Ovary (tissue), 9 donors: ENCODE measurements around the gene TSSK1B. TPM values are rescaled to one million over a fixed set of nuclear protein-coding genes. Genes with fewer than 3 reads are reported as not detected.

ENCODE experiments used
- DNase-seq, 5 donors: peaks; one replicate each; pipeline ENCODE4 v3.0.0-alpha.2; 2019 to 2020
- H3K27ac ChIP-seq, 2 donors: fragments of 200-600 bp; one replicate each; pipeline versions ENCODE4 v1.5.1 to v1.8.0; 2019 to 2022
- H3K27me3 ChIP-seq: fragments of 200-600 bp; one replicate; pipeline ENCODE4 v1.8.0; 2022
- H3K36me3 ChIP-seq: fragments of 200-600 bp; sonication (generic); one replicate; pipeline ENCODE4 v1.5.1; 2019
- H3K4me1 ChIP-seq: one replicate; pipeline ENCODE4 v1.8.1; 2013; ENCODE audit warnings: mild to moderate bottlenecking, moderate library complexity; ENCODE audit not compliant: insufficient read depth
- H3K4me3 ChIP-seq: fragments of 200-600 bp; sonication (generic); one replicate; pipeline ENCODE4 v1.5.1; 2017
- H3K9me3 ChIP-seq, 2 donors: fragments of 200-600 bp in 1 of 2; sonication (generic) in 1 of 2; one replicate each; pipeline versions ENCODE4 v1.5.1 to v1.8.1; 2013 to 2019; ENCODE audit warnings: mild to moderate bottlenecking in 1 of 2, moderate library complexity in 1 of 2
- CTCF ChIP-seq, 3 donors: fragments of 450-650 bp in 2 of 3; fragments of 200-600 bp in 1 of 3; IDR thresholded peaks; one replicate each; pipeline versions ENCODE4 v1.5.1 to v1.8.0; 2016 to 2022; ENCODE audit warnings: antibody characterized with exemption in 3 of 3, mild to moderate bottlenecking in 1 of 3
- EP300 ChIP-seq: sonication (generic); formaldehyde crosslinking; IDR thresholded peaks from one replicate; pipeline ENCODE4 v1.6.1; 2017; ENCODE audit warnings: antibody characterized with exemption
- POLR2A ChIP-seq: fragments of 450-650 bp; IDR thresholded peaks from one replicate; pipeline ENCODE4 v1.6.1; 2017; ENCODE audit warnings: antibody characterized with exemption, mild to moderate bottlenecking, moderate library complexity
- WGBS, 3 donors: extraction: QIAGEN DNeasy Blood & Tissue Kit in 1 of 3; methylation state at CpG; one replicate each; pipeline versions ENCODE4 v1.1.5 to v1.1.7; 2013 to 2017; 5-methylcytosine and 5-hydroxymethylcytosine counted together
- intact Hi-C, 4 donors: fragments of 100-400 bp; cut with DNase I; formaldehyde crosslinking; loops; one replicate each; pipeline versions ENCODE4 v1.11.0 to v1.15.1; 2022 to 2023
- polyA plus RNA-seq, 2 donors: library from polyadenylated mRNA; stranded (reverse); fragments of 200-250 nt in 1 of 2; fragments of 350-450 nt in 1 of 2; fragmentation: Illumina TruSeq in 1 of 2; extraction: RNeasy Lipid Tissue Mini Kit (QIAGEN cat#74804) in 1 of 2; gene quantifications; one replicate each; pipeline ENCODE4 v1.2.3, GENCODE V29; 2013 to 2014
- total RNA-seq, 7 donors: library from RNA; depleted of rRNA in 2 of 7; stranded (reverse); fragments of >200 nt in 2 of 7; fragmentation: NEBNext Ultra II Directional in 3 of 7; extraction: Animal tissue kit (Norgen Biotek cat#: 25700) in 3 of 7; gene quantifications; one replicate each; pipeline versions ENCODE4 v1.1.0 to v1.2.4, GENCODE V29; 2016 to 2023
- donor health status: DM: no; HTN: no; CAD: no; lungs with moderate emphysema.
- donor health status: DM: no; HTN: no; CAD: no.
- donor health status: Bipolar disorder and iron deficiency.
- donor health status: DM: yes; HTN: yes; CAD: no.
- donor health status: DM: no; HTN: no; CAD: no.
- donor health status: DM: yes; HTN: yes; CAD: no.

The TSSK1B gene
- total and polyA plus RNA-seq, 9 donors = 0.08 to 0.15 TPM; not detected in 7

DNA sequence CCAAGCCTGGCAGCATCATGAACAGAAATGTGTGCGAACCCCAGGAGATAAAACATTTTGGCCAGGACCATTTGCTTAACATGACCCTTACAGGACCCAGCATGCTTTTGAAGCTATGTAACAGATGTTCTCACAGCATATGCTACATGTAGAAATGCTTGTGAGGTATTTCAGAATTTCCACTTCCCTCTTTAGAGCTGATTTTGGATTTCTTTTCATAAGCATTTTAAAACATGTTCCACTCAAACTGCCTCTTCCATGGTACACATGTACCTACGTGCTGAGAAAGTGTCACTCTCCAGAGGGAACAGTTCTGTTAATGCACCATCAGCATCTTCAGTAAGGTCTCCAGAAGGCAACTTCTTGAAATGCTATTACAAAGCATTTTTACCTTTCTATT lies 15.7 kb upstream of the TSSK1B start:
- no peak for DNase-seq
- H3K27me3 ChIP-seq = no peaks in the 10 kb centered on the region
- TF ChIP-seq POLR2A (no peak), CTCF (IDR thresholded peaks at IDR 0.05) (no peak), EP300 (no peak)
- no peaks in the 10 kb centered on the region for H3K36me3 ChIP-seq
- no peak overlapping the region for H3K27ac ChIP-seq
- no peak overlapping the region for H3K4me3 ChIP-seq
- no peaks in the 10 kb centered on the region for H3K9me3 ChIP-seq
- no peaks in the 10 kb centered on the region for H3K4me1 ChIP-seq
- 53 to 69% (median 67%) methylated on average over 2 of the region's 2 CpGs for WGBS, 3 donors
- intact Hi-C loops = no loop called here

DNA sequence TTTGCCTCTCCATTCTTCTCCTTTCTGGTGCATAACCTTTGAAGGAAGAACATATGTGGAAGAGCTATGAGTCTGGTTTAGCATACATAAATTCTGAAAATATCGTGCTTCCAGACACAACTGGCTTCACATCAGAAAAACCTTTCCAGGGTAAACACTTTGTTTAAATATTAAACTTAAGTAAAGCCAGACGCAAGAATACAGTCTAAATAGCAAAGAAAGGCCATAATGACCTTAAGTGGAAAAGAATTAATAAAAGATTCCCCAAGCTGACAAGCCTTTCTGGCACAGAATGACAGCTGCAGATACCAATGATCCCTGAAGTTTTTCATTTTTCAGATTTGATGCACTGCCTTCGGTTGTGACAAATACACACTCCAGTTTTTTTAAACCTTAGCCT lies 13.5 kb upstream of the TSSK1B start:
- Histone ChIP-seq H3K4me3 (no peak overlapping the region), H3K4me1 (no peaks in the 10 kb centered on the region), H3K36me3 (no peaks in the 10 kb centered on the region), H3K27me3 (no peaks in the 10 kb centered on the region), H3K27ac (no peak overlapping the region), H3K9me3 (no peaks in the 10 kb centered on the region)
- no peak for TF ChIP-seq CTCF (IDR thresholded peaks at IDR 0.05)
- no peak for TF ChIP-seq EP300
- TF ChIP-seq POLR2A = no peak
- WGBS, 3 donors = 28 to 44% (median 38%) methylated on average over 3 of the region's 3 CpGs
- intact Hi-C loops = no loop called here
- no peak for DNase-seq

- H3K36me3 ChIP-seq = no peaks in the 10 kb centered on the region
- no peak for DNase-seq
- intact Hi-C loops = no loop called here
- 18 to 25% (median 19%) methylated on average over 4 of the region's 4 CpGs for WGBS, 3 donors
- no peaks in the 10 kb centered on the region for H3K27me3 ChIP-seq
- no peak overlapping the region for H3K4me3 ChIP-seq
- TF ChIP-seq POLR2A = no peak
- TF ChIP-seq CTCF (IDR thresholded peaks at IDR 0.05) = no peak
- no peak for TF ChIP-seq EP300
- no peak overlapping the region for H3K27ac ChIP-seq
- no peaks in the 10 kb centered on the region for H3K4me1 ChIP-seq
- no peaks in the 10 kb centered on the region for H3K9me3 ChIP-seq
Measured at GRCh38 chr5:113447498-113448050, 12.8 kb upstream of the TSSK1B start.

GRCh38 chr5:113446358-113446927 lies 11.7 kb upstream of the TSSK1B start:
- Histone ChIP-seq H3K27ac (no peak overlapping the region), H3K27me3 (no peaks in the 10 kb centered on the region), H3K4me1 (no peaks in the 10 kb centered on the region), H3K4me3 (no peak overlapping the region), H3K9me3 (no peaks in the 10 kb centered on the region), H3K36me3 (no peaks in the 10 kb centered on the region)
- no peak for DNase-seq
- intact Hi-C loops = no loop called here
- 69 to 73% (median 72%) methylated on average over 2 of the region's 2 CpGs for WGBS, 3 donors
- TF ChIP-seq POLR2A (no peak), CTCF (IDR thresholded peaks at IDR 0.05) (no peak), EP300 (no peak)
